Measurements from ENCODE around the gene SOX2.

- no peak for TF ChIP-seq EZH2phosphoT487 (IDR thresholded peaks at IDR 0.05; ENCODE audit: low read depth)
- TF ChIP-seq, protein P1, sequence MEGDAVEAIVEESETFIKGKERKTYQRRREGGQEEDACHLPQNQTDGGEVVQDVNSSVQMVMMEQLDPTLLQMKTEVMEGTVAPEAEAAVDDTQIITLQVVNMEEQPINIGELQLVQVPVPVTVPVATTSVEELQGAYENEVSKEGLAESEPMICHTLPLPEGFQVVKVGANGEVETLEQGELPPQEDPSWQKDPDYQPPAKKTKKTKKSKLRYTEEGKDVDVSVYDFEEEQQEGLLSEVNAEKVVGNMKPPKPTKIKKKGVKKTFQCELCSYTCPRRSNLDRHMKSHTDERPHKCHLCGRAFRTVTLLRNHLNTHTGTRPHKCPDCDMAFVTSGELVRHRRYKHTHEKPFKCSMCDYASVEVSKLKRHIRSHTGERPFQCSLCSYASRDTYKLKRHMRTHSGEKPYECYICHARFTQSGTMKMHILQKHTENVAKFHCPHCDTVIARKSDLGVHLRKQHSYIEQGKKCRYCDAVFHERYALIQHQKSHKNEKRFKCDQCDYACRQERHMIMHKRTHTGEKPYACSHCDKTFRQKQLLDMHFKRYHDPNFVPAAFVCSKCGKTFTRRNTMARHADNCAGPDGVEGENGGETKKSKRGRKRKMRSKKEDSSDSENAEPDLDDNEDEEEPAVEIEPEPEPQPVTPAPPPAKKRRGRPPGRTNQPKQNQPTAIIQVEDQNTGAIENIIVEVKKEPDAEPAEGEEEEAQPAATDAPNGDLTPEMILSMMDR (IDR thresholded peaks at IDR 0.05; ENCODE audit: low read depth, low read length) = no peak
Observed at GRCh38 chr3:181721046-181721875, 9.5 kb downstream of the SOX2 start.

Data from OCI-LY3 (cell line).